Peyer's patch (tissue), 4 donors: Measurements from ENCODE around the gene SLC5A9. TPM values are rescaled to one million over a fixed set of nuclear protein-coding genes. Genes with fewer than 3 reads are reported as not detected.

Source experiments
- DNase-seq, 3 donors: peaks; one replicate each; pipeline ENCODE4 v3.0.0-alpha.2; 2017 to 2019
- H3K27ac ChIP-seq, 4 donors: fragments of 200-600 bp; sonication (generic); one replicate each; pipeline ENCODE4 v1.5.1; 2016 to 2019
- H3K27me3 ChIP-seq, 2 donors: fragments of 200-600 bp; sonication (generic); one replicate each; pipeline ENCODE4 v1.5.1; 2019
- H3K36me3 ChIP-seq, 3 donors: fragments of 200-600 bp; sonication (generic); one replicate each; pipeline ENCODE4 v1.5.1; 2016 to 2019
- H3K4me1 ChIP-seq, 4 donors: fragments of 200-600 bp; sonication (generic); one replicate each; pipeline ENCODE4 v1.5.1; 2016 to 2019
- H3K4me3 ChIP-seq, 4 donors: fragments of 200-600 bp; sonication (generic); 1 replicate in 3 of 4; 2 replicates in 1 of 4; pipeline ENCODE4 v1.5.1; 2016 to 2019; ENCODE audit warnings: mild to moderate bottlenecking in 1 of 4
- H3K9me3 ChIP-seq, 4 donors: fragments of 200-600 bp; sonication (generic); one replicate each; pipeline ENCODE4 v1.5.1; 2016 to 2019; ENCODE audit warnings: mild to moderate bottlenecking in 1 of 4
- POLR2A ChIP-seq, 2 donors: fragments of 450-650 bp; IDR thresholded peaks; one replicate each; pipeline ENCODE4 v1.5.1; 2017; ENCODE audit warnings: antibody characterized with exemption in 2 of 2, mild to moderate bottlenecking in 2 of 2, moderate library complexity in 2 of 2
- total RNA-seq, 4 donors: library from RNA; depleted of rRNA; stranded (reverse); fragments of >200 nt; gene quantifications; one replicate each; pipeline ENCODE4 v1.1.0, GENCODE V29; 2016
- TF ChIP-seq, protein P1 (sequence below), 6 experiments: fragments of 450-650 bp in 4 of 6; fragments of 200-600 bp in 2 of 6; sonication (generic) in 1 of 6; IDR thresholded peaks; one replicate each; pipeline ENCODE4 v1.5.1; 2017 to 2019; ENCODE audit warnings: antibody characterized with exemption in 6 of 6, mild to moderate bottlenecking in 3 of 6, moderate library complexity in 1 of 6

Gene SLC5A9
- total RNA-seq, 4 donors from 2014 or later = 8.3 to 272 (median 210) TPM

DNA sequence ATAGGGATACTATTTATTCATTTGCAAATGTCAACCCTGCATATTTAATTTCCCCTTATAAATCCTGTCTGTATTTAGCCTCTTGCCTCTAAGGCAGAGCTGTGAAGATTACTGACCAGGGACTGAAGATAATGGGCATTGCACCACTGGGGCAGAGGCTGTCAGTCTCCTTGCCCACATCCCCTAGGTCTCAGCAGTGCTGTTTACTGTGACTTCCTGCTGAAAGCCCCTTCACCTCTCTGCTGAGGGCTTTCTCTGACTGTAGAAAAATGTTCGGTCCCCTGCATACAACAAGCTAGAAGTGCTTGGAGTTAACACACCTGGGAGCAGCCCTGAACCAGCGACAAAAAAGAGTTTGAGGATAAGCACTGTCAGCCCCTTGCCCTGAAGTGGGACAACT, 28.8 kb downstream of the SLC5A9 start:
- H3K4me3 ChIP-seq = no peak overlapping the region
- peaks cover 0 to 35% (median 2%) of the 10 kb centered on the region in 4 donors for H3K4me1 ChIP-seq
- no peaks in the 10 kb centered on the region for H3K27me3 ChIP-seq
- TF ChIP-seq, protein P1, sequence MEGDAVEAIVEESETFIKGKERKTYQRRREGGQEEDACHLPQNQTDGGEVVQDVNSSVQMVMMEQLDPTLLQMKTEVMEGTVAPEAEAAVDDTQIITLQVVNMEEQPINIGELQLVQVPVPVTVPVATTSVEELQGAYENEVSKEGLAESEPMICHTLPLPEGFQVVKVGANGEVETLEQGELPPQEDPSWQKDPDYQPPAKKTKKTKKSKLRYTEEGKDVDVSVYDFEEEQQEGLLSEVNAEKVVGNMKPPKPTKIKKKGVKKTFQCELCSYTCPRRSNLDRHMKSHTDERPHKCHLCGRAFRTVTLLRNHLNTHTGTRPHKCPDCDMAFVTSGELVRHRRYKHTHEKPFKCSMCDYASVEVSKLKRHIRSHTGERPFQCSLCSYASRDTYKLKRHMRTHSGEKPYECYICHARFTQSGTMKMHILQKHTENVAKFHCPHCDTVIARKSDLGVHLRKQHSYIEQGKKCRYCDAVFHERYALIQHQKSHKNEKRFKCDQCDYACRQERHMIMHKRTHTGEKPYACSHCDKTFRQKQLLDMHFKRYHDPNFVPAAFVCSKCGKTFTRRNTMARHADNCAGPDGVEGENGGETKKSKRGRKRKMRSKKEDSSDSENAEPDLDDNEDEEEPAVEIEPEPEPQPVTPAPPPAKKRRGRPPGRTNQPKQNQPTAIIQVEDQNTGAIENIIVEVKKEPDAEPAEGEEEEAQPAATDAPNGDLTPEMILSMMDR (IDR thresholded peaks at IDR 0.05) = no peak
- TF ChIP-seq POLR2A (IDR thresholded peaks at IDR 0.05) = no peak
- no peak for DNase-seq
- H3K9me3 ChIP-seq = no peaks in the 10 kb centered on the region
- H3K27ac ChIP-seq = peak overlapping the region in 3 of 4 donors; percentile 30 to 79 (median 69)
- no peaks in the 10 kb centered on the region for H3K36me3 ChIP-seq

- TF ChIP-seq, protein P1 (IDR thresholded peaks at IDR 0.05) = no peak
- no peak for TF ChIP-seq POLR2A (IDR thresholded peaks at IDR 0.05)
- H3K36me3 ChIP-seq = no peaks in the 10 kb centered on the region
- no peak overlapping the region for H3K4me3 ChIP-seq
- H3K27me3 ChIP-seq = no peaks in the 10 kb centered on the region
- H3K4me1 ChIP-seq = peaks cover 0 to 34% (median 2%) of the 10 kb centered on the region in 4 donors
- no peak for DNase-seq
- peak overlapping the region in 1 of 4 donors; percentile 79 for H3K27ac ChIP-seq
- no peaks in the 10 kb centered on the region for H3K9me3 ChIP-seq
Observed at GRCh38 chr1:48251821-48252220, 29.3 kb downstream of the SLC5A9 start.

DNA sequence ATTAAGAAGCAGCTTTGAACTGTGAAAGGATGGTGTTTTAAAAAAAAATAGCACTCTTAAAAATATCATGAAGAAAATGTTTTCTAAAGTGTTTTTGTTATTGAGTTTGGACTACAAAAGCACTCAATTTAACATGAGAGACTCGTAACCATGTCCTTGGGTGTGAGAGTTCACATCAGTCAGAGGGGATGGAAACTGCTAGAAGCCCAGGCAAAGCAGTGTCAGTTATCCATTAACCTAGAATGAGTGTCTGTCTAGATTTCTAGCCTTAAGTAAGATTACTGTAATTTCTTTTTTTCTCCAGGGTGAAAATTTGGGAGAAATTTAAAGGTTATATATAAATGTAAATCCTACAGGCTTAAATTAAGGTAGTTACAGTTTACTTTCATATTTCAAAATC, 31.7 kb downstream of the SLC5A9 start:
- no peak for DNase-seq
- Histone ChIP-seq H3K4me1 (peaks cover 0 to 21% (median 2%) of the 10 kb centered on the region in 4 donors), H3K36me3 (no peaks in the 10 kb centered on the region), H3K27me3 (no peaks in the 10 kb centered on the region), H3K27ac (no peak overlapping the region), H3K4me3 (no peak overlapping the region), H3K9me3 (no peaks in the 10 kb centered on the region)
- no peak for TF ChIP-seq POLR2A (IDR thresholded peaks at IDR 0.05)
- TF ChIP-seq, protein P1 (IDR thresholded peaks at IDR 0.05) = no peak

DNA sequence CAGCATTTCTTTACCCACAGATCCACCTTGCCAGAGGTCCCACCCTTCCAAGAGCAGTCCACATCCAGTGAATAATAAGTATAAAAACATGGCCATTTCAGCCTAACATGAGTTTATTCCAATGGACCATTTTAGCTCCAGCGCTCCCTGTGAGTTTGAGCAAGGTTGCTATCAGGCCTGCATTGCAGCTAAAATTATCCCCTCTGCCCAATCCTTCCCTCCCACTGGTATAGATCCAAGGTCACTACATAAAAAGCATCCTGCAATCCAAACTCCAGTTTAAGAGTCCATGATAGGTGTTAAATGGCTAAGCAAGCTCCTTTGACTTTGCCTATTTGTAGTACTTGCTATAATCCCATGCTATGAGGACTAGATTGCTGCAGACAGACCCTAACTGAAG, 35.6 kb downstream of the SLC5A9 start:
- no peaks in the 10 kb centered on the region for H3K27me3 ChIP-seq
- no peak overlapping the region for H3K4me3 ChIP-seq
- no peak for TF ChIP-seq POLR2A (IDR thresholded peaks at IDR 0.05)
- TF ChIP-seq, protein P1 (IDR thresholded peaks at IDR 0.05) = no peak
- no peaks in the 10 kb centered on the region for H3K9me3 ChIP-seq
- no peaks in the 10 kb centered on the region for H3K36me3 ChIP-seq
- DNase-seq = no peak
- H3K27ac ChIP-seq = no peak overlapping the region
- no peaks in the 10 kb centered on the region for H3K4me1 ChIP-seq

- Histone ChIP-seq H3K36me3 (no peaks in the 10 kb centered on the region), H3K9me3 (no peaks in the 10 kb centered on the region), H3K27me3 (no peaks in the 10 kb centered on the region), H3K27ac (no peak overlapping the region), H3K4me1 (no peaks in the 10 kb centered on the region), H3K4me3 (no peak overlapping the region)
- no peak for TF ChIP-seq POLR2A (IDR thresholded peaks at IDR 0.05)
- TF ChIP-seq, protein P1 (IDR thresholded peaks at IDR 0.05) = no peak
- no peak for DNase-seq
Observed at GRCh38 chr1:48261881-48262400, 39.4 kb downstream of the SLC5A9 start.

- H3K4me3 ChIP-seq = no peak overlapping the region
- H3K27ac ChIP-seq = no peak overlapping the region
- DNase-seq = no peak
- no peaks in the 10 kb centered on the region for H3K27me3 ChIP-seq
- no peaks in the 10 kb centered on the region for H3K9me3 ChIP-seq
- H3K4me1 ChIP-seq = no peaks in the 10 kb centered on the region
- no peak for TF ChIP-seq POLR2A (IDR thresholded peaks at IDR 0.05)
- TF ChIP-seq, protein P1 (IDR thresholded peaks at IDR 0.05) = no peak
- no peaks in the 10 kb centered on the region for H3K36me3 ChIP-seq
Observed at GRCh38 chr1:48263041-48263440, 40.5 kb downstream of the SLC5A9 start.
